Myometrial cell (primary cell): ENCODE results near the gene DGCR2. TPM values are rescaled to one million over a fixed set of nuclear protein-coding genes. Genes with fewer than 3 reads are reported as not detected.

Experiments used
- total RNA-seq: library from RNA; depleted of rRNA; stranded (reverse); fragments of >200 nt; gene quantifications from 2 replicates; pipeline ENCODE4 v1.2.3, GENCODE V29; 2015

Gene DGCR2, protein sequence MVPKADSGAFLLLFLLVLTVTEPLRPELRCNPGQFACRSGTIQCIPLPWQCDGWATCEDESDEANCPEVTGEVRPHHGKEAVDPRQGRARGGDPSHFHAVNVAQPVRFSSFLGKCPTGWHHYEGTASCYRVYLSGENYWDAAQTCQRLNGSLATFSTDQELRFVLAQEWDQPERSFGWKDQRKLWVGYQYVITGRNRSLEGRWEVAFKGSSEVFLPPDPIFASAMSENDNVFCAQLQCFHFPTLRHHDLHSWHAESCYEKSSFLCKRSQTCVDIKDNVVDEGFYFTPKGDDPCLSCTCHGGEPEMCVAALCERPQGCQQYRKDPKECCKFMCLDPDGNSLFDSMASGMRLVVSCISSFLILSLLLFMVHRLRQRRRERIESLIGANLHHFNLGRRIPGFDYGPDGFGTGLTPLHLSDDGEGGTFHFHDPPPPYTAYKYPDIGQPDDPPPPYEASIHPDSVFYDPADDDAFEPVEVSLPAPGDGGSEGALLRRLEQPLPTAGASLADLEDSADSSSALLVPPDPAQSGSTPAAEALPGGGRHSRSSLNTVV
- 65.9 and 87.9 TPM in 2 replicates for total RNA-seq

DNA sequence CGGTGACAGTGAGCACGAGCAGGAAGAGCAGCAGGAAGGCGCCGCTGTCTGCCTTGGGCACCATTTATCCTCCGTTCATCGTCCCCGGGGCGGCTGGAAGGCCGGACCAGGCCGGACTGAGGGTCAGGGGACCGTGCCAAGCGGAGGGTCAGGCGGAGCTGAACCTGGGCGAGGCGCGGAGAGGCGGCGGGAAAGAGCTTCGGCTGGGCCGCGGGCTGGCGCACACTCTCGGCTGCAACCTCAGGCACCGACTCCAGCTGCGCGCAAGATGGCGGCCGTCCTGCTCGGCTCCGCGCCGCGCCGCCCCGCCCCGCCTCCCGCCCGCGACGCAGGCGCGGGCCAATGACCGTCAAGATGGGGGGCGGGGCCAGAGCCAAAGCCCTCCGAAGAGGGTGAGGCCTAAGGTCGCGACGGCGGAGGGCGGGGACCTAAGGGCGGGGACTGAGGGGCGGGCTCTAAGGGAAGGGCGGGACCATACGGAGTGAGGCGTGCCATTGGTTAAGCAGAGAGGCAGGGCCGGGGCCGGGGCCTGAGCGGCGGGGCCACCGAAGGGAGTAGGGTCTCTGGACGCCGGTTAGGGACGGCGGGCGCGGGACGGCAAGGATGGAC, at the start of gene DGCR2:
DGCR2 (minus strand) TSS at position 270 of the 609 bp plus-strand sequence; CDS start at position 64, 206 bp downstream.

DNA sequence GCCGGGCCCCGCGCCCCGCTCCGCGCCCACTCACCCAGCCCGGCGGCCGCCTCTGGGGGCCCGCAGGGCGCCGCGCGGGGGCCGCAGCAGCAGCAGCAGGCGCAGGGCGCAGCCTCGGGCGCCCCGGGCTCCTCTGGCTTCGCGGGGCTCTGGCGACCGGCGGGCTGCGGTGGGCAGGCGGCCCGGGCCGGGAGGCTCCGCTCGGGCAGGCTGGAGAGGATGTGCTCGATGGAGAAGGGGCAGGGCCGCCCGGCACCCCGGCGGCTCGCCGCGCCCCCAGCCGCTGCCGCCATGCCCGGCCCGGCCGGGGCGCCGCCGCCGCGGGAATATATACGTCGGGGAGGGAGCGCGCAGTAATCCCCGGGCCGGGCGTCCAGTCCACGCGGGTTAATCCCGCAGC, 27.8 kb upstream of the DGCR2 start, which contains the start of gene GSC2:
GSC2 (minus strand) TSS at position 302 of the 400 bp plus-strand sequence; CDS start at position 293, 9 bp downstream.

DNA sequence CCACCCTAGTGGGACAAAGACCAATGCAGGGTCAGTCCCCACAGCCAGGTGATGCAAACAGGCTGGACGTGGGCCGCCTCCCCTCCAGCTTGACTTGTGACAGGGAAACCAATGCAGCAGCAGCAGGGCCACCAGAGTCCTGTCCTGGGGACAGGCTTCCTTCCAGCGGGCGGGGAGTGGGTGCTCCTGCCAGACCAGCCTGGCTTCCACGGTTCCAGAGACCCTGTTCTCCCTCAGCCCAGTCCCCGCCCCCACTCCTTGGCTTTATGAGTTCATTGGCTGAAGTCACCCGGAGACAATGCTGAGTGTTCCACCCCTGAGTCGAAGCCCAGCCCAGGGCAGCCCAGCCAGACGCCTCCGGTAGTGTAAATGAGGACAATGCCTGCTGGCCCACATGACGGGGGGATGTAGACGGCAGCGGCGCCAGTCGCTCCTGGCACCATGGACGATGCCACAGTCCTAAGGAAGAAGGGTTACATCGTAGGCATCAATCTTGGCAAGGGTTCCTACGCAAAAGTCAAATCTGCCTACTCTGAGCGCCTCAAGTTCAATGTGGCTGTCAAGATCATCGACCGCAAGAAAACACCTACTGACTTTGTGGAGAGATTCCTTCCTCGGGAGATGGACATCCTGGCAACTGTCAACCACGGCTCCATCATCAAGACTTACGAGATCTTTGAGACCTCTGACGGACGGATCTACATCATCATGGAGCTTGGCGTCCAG, 8.9 kb upstream of the DGCR2 start, which contains the start of gene TSSK2:
TSSK2 (plus strand) TSS at position 350 of the 726 bp plus-strand sequence; CDS start at position 442, 92 bp downstream.

Other genes starting within 250 kb of the DGCR2 start
- gene DGCR6, start 216.1 kb downstream of the DGCR2 start, total RNA-seq: 9.0 TPM in 1 of 2 replicates, not detected in the other
- gene PRODH, start 186.1 kb downstream of the DGCR2 start, total RNA-seq: not detected in 2 replicates
- gene TSSK2, start 8.9 kb upstream of the DGCR2 start, total RNA-seq: not detected in 2 replicates
- gene ESS2, start 22.2 kb upstream of the DGCR2 start, total RNA-seq: 15.6 and 17.7 TPM in 2 replicates
- not detected in 2 replicates for gene GSC2, start 27.9 kb upstream of the DGCR2 start, total RNA-seq
- 240 and 296 TPM in 2 replicates for gene SLC25A1, start 56.3 kb upstream of the DGCR2 start, total RNA-seq
- 6.9 and 8.2 TPM in 2 replicates for gene CLTCL1, start 169.3 kb upstream of the DGCR2 start, total RNA-seq